ENCODE data around the gene PLK5. TPM values are rescaled to one million over a fixed set of nuclear protein-coding genes. Genes with fewer than 3 reads are reported as not detected.

PLK5 gene
- total and polyA plus RNA-seq, 2 of the 4 experiments (the other 2 are of a cell fraction) = not detected

- Histone ChIP-seq H2AK5ac (ENCODE audit: low read depth, low read length) (no peak overlapping the region), H2AK9ac (replicated peaks; ENCODE audit: low read depth, low read length, poor library complexity) (no peak overlapping the region), H3K27me3 (ENCODE audit: control insufficient read depth, insufficient read depth, low read length) (no peaks in the 10 kb centered on the region), H4K5ac (ENCODE audit: low read depth, low read length) (no peak overlapping the region), H3K23ac (ENCODE audit: low read depth, low read length) (no peak overlapping the region), H4K20me1 (ENCODE audit: insufficient read depth, low read length) (peaks cover 28% of the 10 kb centered on the region), H2BK5ac (ENCODE audit: low read depth, low read length, poor library complexity, severe bottlenecking) (no peak overlapping the region), H2BK120ac (ENCODE audit: low read depth, low read length) (no peak overlapping the region), H3K36me3 (ENCODE audit: control insufficient read depth, insufficient read depth, low read length) (peaks cover 36% of the 10 kb centered on the region), H3K4me2 (ENCODE audit: low read depth, low read length) (no peak overlapping the region), H2BK15ac (ENCODE audit: low read depth, low read length) (no peak overlapping the region), H3K9ac (ENCODE audit: low read depth, low read length) (no peak overlapping the region), H3K18ac (ENCODE audit: low read depth, low read length) (no peak overlapping the region), H3K4me1 (ENCODE audit: control insufficient read depth, insufficient read depth, low read length) (peaks cover 1% of the 10 kb centered on the region; the same call in 1 of the 2 replicates), H4K8ac (ENCODE audit: low read depth in 2 of 2, low read length in 2 of 2) (no peak overlapping the region), H3K27ac (ENCODE audit: insufficient read depth, low read length) (no peak overlapping the region), H3K14ac (replicated peaks; ENCODE audit: low read depth, low read length) (no peak overlapping the region), H3K4ac (ENCODE audit: low read depth, low read length) (no peak overlapping the region), H2AFZ (replicated peaks; ENCODE audit: low read length, poor library complexity) (no peak overlapping the region), H3K79me1 (ENCODE audit: low read depth in 1 of 2, low read length in 2 of 2) (peaks cover 16 to 64% of the 10 kb centered on the region in 2 experiments), H3K56ac (ENCODE audit: extremely low read depth, insufficient read depth, low read length) (no peak overlapping the region), H3K9me3 (ENCODE audit: control insufficient read depth, insufficient read depth, low read length) (no peaks in the 10 kb centered on the region), H2BK20ac (ENCODE audit: low read depth, low read length) (no peak overlapping the region), H4K91ac (ENCODE audit: insufficient read depth, low read depth, low read length) (no peak overlapping the region), H3K9me1 (ENCODE audit: insufficient read depth, low read length) (peaks cover 7% of the 10 kb centered on the region), H3K4me3 (ENCODE audit: insufficient read depth, low read depth, low read length) (no peak overlapping the region)
- no peak for ATAC-seq (ENCODE audit: low read depth)
- dilution Hi-C loops (cut with HindIII; ENCODE audit: low sequenced_read_pairs, unreplicated experiment) = no loop called here
- POLR2A ChIA-PET (ENCODE audit: unreplicated experiment) = no interaction called here
- intact Hi-C loops (cut with micrococcal nuclease) = no loop called here
- in situ Hi-C loops (cut with MboI; ENCODE audit: low sequenced_read_pairs) = no loop called here
- BruUV-seq (replicated peaks) = no TSS peak
- TF ChIP-seq RAD21 (IDR thresholded peaks at IDR 0.05; ENCODE audit: low read length) (no peak), MAFK (IDR thresholded peaks at IDR 0.05; ENCODE audit: low read depth, low read length) (no peak), MXI1 (IDR thresholded peaks at IDR 0.05; ENCODE audit: borderline replicate concordance, low read depth, low read length) (no peak), USF2 (IDR thresholded peaks at IDR 0.05; ENCODE audit: low read depth, low read length) (no peak), BHLHE40 (IDR thresholded peaks at IDR 0.05; ENCODE audit: low read depth, low read length) (no peak), NFE2L2 (IDR thresholded peaks at IDR 0.05; ENCODE audit: low read depth, low read length) (no peak), ELK1 (IDR thresholded peaks at IDR 0.05; ENCODE audit: borderline replicate concordance, low read depth, low read length) (no peak), CEBPB (IDR thresholded peaks at IDR 0.05; ENCODE audit: low read depth, low read length) (no peak), CTCF (conservative IDR thresholded peaks at IDR 0.05; ENCODE audit: low read depth, low read length) (no peak), POLR2A (IDR thresholded peaks at IDR 0.05; ENCODE audit: low read depth, low read length) (no peak), RCOR1 (IDR thresholded peaks at IDR 0.05; ENCODE audit: insufficient replicate concordance, low read length) (no peak), RFX5 (IDR thresholded peaks at IDR 0.05; ENCODE audit: low read depth, low read length) (no peak), FOS (IDR thresholded peaks at IDR 0.05; ENCODE audit: low read depth, low read length) (no peak), CHD1 (IDR thresholded peaks at IDR 0.05; ENCODE audit: low read depth, low read length) (no peak), SMC3 (IDR thresholded peaks at IDR 0.05; ENCODE audit: low read depth, low read length) (no peak), MAZ (IDR thresholded peaks at IDR 0.05; ENCODE audit: borderline replicate concordance, low read depth, low read length) (no peak)
- CTCF ChIA-PET = no interaction called here
- DNase-seq = no peak
- WGBS, 2 experiments (ENCODE audit: extremely low coverage in 2 of 2, insufficient read length in 1 of 2) = 86% methylated on average over 45 of the region's 87 CpGs; no CpG with 5 or more reads in 1 of the 2 experiments
These were observed 60.8 kb downstream of the PLK5 start for GRCh38 chr19:1584500-1585242.

Data from IMR-90 (cell line).